GF-D8 (cell line): ENCODE data around the gene CD14.
"Not testable (repeated sequence)": the region's sequence is repeated elsewhere in the genome, so short reads cannot be mapped to it uniquely, and the experiment has no call there.

Experiments
- DNase-seq: peaks from one replicate; lab custom pipeline; 2025; lab: John Stamatoyannopoulos, UW

The CD14 gene

DNA sequence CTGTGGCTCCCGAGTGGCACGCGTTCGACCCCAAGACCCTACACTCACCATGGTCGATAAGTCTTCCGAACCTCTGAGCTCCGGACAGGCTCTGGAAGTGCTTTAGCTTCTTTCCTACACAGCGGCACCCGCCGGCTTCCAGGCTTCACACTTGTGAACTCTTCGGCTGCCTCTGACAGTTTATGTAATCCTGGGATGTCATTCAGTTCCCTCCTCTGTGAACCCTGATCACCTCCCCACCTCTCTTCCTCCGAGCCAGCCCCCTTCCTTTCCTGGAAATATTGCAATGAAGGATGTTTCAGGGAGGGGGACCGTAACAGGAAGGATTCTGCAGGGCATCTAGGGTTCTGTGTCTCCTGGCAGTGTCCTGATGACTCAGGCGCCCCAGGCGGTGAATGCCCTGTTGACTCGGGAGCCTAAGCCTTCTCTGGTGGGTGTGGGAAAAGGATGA, at the start of gene CD14:
CD14 (minus strand) TSS at position 155 of the 451 bp plus-strand sequence; CDS start at position 51, 104 bp downstream.
- no peak for DNase-seq

DNA sequence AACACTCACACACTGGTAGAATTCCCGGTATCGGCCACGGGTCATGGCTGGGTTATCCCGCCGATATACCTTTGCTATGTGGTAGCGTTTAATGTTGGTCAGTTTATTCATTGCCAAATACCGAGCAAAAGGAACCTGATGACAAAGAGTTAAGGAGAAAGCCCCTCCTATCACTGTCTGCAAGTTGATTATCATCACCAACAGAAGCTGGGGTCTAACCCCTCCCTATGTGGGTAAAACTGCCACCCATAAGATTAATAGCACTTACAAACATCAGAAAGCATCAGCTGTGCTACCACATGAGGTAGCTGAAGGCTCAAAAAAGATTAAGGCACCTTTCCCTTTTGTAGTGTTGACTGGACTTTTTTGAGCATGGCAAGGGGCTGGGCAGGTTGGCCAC, 46.0 kb upstream of the CD14 start:
- no peak for DNase-seq

DNA sequence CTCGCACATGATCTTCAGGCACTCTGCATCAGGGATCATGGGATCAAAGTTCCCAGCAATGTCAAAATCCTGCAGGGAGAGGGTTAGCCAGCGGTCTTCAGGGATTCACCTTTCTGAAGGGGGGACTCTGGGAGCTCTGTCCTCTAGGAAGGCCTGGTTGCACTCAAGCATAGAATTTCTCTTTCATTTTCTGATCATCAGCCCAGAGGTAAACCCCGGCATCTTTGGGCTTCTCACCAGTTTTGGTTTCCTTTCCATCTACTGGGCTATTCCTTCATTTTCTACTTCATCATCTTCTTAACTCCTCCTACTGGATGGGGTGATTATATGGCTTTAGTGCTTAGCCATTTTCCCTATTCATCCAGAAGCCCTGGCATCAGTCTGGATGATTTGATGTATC, 45.0 kb upstream of the CD14 start:
- no peak for DNase-seq

DNA sequence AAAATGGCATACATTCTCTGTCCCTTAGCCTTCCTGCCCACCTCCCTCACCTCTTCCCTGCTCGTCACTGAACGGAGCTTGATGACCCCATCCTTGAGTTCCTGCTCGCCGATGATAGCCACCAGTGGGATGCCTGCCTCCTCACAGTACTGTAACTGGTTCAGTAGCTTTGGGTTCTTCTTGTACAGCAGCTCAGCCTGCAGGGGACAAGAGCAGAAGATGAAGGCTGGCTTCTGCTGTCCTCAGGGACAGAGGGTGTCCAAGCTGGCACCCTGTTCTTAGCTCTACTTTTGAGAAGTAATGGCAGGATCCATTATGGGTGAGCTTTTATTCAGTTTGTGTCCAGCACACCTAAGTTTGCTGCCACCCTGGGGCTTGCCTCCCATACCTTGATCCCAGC, 41.7 kb upstream of the CD14 start:
- DNase-seq = no peak

DNA sequence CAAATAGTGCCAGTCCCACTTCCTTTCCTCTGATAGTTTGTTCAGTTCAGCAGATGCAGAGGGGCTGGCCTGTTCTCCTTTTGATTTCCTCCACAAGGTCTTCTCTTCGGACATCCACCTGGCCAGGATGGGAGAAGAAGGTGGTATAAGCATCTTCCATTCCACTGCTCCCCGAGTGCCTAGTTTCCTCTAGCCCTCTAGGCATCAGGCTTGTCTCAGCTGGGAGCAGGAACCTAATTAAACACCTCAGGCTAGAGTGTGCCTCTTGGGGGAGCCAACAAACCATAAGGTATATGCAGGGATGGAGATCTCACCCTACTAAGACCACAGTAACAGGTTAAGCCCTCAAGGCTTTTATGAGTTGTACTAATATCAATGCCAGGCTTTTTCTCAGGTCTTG, 41.2 kb upstream of the CD14 start:
- no peak for DNase-seq

DNA sequence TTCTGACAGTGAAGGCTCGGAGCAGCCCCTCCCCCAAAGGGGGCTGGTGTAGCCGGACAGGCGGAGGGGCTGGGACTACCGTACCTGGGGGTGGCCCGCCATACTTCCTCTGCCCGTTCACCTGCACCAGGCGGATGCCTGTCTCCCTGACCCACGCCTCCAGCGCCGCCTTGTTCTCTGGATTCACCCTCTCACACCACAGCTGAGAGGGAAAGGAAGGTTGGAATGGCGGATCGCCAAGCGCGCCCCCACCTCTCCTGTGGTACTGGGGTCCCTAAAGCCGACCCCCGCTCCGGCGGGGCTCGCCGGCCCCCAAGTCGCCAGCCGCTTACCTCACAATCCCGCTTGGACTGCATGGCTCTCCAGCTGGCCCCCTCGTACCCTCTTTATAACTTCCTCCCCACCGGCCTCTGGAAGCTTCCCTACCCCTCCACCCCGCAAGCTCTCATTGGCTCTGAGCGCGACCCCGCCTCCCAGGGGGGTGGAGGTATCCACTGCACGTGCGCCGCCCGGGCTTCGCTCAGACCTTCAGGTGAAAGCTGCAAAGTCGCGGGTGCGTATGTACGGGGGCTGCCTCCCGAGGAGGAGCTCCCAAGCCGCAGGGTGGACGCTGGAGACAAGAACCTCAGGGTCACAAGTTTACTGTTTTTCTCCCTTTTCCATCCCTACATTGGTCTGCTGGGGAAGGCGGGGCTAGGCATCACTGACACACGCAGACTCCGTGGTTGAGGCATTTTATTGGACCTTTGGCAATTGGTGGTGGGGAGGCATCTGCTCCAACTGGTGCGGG, 40.4 kb upstream of the CD14 start, which contains the start of gene DND1:
DND1 (minus strand) TSS at position 390 of the 790 bp plus-strand sequence; CDS start at position 356, 34 bp downstream.
- no peak for DNase-seq

DNA sequence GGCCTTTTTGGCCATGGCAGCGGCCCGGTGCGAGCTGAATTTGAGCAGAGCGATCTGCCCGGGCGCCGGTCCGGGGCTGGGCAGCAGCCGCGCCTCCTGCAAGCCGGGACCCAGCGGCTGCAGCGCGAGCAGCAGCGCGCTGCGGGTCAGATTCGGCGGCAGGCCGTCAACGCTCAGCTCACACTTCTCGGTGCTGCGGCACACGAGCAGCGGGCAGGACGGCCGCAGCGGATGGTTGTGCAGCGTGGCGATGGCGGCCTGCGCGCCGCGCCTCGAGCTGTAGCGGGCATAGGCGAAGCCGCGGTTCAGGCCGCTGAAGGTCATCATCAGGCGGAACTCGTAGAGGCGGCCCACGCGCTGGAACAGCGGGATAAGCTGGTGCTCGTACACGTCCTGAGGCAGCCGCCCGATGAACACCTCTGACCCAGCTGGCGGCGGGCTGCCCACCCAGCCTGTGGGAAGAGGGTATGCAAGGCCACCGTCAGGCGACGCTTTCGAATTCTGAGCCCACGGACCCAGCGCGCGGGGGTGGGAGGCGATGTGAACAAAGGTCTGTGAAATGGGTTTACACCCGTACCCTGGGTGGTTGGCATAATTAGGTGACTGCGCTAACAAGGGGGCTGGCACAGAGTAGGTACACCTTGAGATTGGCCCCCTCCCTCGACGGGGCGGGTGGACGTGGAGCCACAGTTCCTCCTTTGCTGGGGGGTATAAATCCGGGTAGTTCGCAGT, 39.6 kb upstream of the CD14 start:
- DNase-seq = no peak

DNA sequence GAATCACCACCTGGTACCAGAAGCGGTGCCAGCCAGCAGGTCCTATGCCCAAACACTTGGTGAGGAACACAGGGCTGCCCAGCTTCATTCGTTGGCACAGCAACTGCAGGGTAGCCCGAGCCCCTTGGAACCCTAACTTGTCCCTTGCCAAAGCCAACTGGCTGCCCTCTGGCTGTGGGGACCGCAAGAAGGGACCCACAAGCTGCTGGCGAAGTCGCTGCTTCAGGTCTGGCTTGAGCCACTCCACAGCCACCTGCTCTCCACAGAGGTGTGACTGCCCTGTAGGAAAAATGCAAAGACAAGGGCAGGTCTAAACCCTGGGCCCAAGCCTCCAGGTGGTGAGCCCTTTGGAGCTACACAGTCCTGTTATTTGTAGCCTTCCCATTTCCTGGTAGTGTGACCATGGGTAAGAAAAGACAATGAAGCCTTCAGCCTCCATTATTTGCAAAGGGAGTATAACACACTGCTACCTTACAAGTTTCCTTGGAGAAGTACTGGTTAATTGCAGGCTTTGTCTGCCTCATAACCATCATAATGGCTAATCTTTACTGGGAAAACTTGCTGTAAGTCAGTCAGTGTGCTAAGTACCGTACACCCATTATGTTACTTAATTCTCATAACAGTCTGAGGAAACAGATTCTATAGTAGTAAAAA, 38.6 kb upstream of the CD14 start:
- no peak for DNase-seq

DNA sequence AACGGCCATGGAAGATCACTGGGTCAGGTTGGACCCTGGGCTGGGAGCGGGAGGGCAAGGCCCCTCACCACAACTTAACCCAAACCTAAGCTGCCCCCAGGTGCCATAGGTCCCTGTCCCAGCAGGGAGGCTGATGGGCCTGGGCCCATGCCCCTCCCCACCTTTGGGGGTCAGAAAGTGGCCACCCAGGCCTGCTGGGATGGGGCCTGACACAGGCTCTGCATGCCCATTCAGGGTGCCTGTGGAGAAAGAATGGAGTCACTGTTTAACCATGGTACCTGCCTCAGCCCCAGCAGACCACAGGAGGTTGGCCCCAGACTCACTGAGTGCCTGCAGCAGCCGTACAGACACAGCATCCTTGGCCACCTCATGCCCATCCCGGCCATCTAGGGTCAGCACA, 38.1 kb upstream of the CD14 start:
- DNase-seq = not testable (repeated sequence)

DNA sequence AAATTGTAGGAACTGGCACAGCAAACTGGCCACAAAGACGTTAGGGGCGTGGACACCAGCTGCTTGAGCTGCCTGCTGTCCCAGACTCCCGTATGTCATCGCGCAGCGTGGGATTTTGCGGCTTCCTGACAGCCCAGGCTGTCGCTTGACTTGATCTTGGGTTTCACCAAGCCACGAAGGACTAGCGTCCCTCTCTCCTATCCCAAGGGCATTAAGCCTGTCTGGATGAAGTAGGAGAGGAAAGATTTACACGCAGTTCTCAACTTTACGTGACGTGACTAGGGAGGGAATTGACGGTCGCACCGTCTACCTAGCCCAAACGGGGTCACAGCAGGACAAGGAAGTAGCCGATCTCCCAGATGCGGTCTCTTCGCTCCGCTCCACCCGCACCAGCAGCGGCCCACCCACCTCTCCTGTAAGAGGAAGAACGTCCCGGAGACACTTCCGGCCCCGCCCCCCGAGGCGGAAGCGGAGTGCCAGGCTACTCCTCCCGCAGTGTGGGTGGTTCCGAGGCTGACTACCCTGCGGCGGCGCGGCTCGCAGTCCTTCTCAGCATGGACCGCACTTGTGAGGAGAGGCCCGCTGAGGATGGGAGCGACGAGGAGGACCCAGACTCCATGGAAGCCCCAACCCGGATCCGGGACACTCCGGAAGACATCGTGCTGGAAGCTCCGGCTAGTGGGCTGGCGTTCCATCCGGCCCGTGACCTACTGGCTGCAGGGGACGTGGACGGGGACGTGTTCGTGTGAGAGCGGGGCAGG, 31.6 kb upstream of the CD14 start, which contains the start of gene WDR55:
WDR55 (plus strand) TSS at position 546 of the 761 bp plus-strand sequence; CDS start at position 555, 9 bp downstream.
- DNase-seq = peak; percentile 67

DNA sequence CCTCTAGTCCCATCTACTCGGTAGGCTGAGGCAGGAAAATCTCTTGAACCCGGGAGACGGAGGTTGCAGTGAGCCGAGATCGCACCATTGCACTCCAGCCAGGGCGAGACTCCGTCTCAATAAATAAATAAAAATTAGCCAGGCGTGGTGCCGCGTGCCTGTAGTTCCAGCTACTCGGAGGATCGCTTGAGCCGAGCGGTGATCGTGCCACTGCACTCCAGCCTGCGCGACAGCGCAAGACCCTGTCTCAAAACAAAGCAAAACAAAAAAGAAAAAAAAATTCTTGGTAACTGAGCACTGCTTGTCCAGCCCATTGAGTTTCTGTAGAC, 31.0 kb upstream of the CD14 start:
- DNase-seq = no peak

DNA sequence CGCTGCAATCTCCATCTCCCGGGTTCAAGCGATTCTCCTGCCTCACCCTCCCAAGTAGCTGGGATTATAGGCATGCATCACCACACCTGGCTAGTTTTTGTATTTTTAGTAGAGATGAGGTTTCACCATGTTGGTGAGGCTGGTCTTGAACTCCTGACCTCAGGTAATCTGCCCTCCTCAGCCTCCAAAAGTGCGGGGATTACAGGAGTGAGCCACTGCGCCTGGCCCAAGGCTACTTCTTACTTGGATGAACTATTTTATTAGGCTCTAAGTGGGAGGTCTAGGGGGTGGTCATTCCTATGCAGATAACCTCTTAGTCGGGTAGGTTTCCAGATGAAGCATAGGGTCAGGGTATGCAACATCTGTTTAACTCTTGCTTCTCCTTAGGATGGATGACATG, 27.4 kb upstream of the CD14 start:
- DNase-seq = not testable (repeated sequence)

DNA sequence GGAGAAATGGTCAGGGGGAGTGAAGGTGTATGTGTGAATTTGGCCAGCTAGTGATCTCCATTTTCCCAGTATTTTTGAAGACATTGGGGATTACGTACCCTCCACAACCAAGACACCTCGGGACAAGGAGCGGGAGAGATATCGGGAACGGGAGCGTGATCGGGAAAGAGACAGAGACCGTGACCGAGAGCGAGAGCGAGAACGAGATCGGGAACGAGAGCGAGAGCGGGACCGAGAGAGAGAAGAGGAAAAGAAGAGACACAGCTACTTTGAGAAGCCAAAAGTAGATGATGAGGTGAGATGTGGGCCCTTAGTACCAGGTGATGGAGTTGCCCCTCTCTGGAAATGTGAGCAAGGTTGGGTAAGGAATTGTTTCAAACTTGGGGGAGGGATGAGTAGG, 25.9 kb upstream of the CD14 start:
- DNase-seq = no peak

DNA sequence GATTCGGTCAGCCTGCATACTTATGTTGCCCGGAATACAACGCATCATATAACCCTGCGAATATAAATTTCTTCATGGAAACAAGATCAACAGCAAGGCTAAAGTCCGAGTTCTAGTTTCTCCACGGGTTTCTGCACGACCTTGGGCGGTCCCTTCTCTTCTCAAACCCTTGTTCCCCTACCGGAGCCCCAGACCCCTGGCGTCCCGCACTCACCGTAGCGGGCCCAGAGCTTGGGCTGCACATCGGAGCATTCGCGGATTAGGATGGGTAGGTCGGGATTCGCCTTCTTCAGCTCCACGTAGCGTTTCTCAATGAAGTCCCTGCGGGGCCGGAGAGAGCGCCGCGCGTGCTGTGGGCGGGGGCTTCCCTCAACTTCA, 14.1 kb upstream of the CD14 start:
- DNase-seq = no peak

DNA sequence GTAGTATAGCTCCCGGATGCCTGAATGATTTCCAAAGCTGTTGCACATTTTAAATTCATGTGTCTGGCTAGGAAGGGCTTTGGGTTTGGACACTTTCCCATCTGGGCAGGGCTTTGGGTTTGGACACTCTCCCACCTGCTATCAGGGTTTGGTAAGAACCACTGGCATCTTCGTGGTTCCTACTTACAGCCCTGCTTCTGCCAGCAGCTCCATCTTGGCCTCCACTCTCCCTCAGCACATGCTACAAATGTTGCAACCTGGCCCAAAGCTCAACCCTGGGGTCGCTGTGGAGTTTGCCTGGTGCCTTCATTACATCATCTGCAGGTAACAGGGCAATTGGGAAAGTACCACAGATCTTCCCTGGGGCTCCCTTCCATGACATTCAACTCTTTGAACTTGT, 9.7 kb upstream of the CD14 start:
- no peak for DNase-seq

DNA sequence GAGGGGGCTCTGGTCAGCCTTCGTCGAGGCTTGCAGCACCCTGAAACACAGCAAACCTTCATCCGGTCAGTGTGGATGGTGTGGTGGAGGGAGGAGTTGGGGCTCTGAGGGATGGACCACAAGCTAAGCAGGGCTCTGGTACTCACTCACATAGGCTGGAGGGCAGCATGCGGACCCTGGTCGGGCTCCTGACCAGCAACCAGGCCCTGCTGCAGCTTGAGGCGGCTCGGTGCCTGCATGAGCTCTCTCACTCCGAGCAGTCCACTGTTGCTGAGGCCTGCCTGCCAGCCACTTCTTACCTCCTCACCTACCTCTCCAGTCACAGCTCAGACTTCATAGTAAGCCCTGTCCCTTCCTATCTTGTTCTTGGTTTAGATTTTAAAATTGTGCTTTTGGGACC, 8.7 kb upstream of the CD14 start:
- no peak for DNase-seq

DNA sequence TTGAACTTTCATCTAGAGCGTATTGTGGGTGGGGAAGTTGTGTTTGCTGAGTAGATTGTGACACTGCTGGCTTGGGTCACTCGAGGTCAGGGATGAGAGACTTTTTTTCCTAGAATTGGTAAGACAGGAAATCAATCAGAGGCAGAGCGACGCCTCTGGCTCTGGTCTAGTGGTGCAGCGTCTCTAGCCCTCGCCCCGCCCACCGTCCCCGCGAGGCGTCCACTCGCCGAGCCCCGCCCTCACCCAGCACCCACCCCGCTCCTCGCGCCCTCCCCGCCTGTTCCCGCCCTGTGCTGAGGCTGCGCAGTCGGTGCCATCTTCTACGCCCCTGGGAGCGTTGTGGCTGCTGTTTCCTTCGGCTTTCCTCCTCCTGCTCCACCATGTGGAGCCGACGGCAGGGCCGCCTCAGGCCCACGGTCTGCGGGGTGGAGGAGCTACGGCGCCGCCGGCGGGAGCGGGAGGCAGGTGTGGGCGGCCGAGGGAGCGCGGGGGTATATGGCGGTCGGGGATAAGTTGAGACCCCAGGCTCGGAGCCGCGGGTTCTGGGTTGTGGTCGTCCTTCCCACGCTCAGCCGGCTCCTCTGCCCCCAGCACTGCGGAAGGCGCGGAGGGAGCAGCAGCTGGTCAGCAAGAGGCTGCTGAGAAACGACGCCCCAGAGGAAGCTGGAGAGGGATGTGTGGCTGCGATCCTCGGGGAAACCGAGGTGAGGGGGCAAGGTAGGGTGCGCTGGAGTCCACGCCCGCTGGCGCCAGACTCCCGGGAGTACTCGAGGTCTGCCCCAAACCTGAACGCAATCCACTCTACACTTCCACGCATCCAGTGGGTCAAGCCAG, 6.4 kb upstream of the CD14 start, which contains the start of gene TMCO6:
TMCO6 (plus strand) TSS at position 304 of the 834 bp plus-strand sequence; CDS start at position 381, 77 bp downstream.
- DNase-seq = peak; percentile 82

DNA sequence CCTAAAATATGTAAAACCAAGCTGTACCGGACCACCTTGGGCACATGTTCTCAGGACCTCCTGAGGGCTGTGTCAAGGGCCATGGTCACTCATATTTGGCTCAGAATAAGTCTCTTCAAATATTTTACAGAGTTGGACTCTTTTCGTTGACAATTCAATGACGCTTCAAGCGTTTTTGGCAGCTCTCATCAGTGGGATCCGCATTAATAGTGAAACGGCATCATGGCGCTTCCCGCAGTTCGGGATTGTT, 5.8 kb upstream of the CD14 start:
- not testable (repeated sequence) for DNase-seq

DNA sequence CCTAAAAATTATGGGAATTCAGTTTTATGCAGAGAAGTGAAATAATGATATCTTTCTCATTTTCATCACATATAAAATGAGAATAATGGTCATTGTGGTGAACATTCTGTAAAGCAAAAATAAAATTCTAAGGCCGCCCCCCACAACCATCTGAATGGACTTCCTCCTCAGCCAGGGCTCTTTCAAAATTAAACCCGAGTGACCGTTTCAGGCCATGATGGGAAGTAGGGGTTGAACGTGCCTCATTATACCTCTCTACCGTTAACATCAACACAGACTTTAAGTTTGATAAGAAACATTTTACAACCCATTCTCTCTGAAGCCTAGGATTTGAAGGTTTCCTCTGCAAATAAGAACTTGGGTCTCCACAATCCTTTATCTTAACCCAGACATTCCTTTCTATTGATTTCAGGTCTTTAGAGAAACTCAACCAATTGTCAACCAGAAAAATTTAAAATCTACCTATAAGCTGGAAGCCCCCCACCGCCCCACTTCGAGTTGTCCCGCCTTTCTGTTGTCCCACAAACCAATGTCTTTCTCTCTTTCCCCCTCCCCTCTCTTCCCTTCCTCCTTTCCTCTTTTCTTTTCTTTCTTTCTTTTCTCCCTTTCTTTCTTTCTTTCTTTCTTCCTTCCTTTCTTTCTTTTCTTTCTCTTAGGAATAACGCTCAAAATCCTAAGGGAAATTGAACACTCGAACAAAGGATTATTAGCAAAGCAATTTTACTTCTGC, 4.6 kb upstream of the CD14 start:
- no peak for DNase-seq
